ENCODE results near the gene GATD1. TPM values are rescaled to one million over a fixed set of nuclear protein-coding genes. Genes with fewer than 3 reads are reported as not detected.
A peak's percentile ranks its signal among the peaks of the same experiment; 100 is the strongest.

GATD1 gene
- total and polyA plus RNA-seq, 9 of the 15 experiments (the other 6 are each of a cell fraction or from before 2014, with no cell fraction given), result 2.8 to 144 (median 36.9) TPM

DNA sequence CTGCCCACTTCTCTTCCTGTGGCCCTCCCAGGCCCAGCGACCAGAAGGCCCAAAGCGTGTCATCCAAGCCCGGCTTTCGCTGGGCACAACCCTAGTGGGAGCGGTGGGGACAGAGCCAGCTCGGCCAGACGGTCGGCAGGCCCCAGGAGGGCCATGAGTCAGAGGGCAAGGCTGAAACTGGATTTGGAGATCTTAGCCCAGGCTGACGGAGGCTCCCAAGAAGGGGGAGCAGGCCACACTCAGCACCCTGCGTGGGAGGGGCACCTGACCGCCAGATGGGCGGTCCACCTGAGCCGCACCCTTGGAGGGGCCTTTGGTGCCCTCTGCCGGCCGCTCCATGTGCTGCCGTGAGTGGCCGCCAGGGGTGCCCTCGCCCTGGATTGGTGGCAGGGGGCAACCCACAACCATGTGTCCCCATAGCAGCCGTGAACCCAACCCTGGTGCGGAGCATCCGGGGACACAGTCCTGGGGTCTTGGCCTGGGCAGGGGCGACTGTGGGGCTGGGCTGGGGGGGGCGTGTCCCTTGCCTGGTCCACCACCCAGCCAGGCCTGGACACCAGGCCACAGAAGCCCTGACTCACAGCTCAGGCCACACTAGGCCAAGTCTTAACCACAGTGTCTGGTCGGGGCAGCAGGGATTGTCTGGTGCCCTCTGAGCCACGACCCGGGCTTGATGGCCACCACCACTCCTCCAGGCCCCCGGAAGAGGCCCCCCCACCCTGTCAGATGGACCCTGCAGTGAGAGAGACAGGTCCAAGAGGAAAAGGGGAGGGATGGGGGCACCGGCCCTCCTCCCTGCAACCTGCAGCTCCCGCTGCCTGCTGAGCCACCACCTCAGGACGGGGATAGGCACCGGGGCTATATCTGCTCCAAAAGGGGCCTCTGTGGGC, 49.2 kb downstream of the GATD1 start (continued):
- peak; percentile 71 for TF ChIP-seq SMAD4 (CRISPR knock-in tag; conservative IDR thresholded peaks at IDR 0.05)
- TF ChIP-seq ZNF384 (IDR thresholded peaks at IDR 0.05; ENCODE audit: low read depth, low read length), result no peak; the same call in 1 of the 2 replicates
- no peak for TF ChIP-seq ZNF830 (CRISPR knock-in tag; IDR thresholded peaks at IDR 0.05)
- TF ChIP-seq MTA3 (IDR thresholded peaks at IDR 0.05; ENCODE audit: borderline replicate concordance), result peak; percentile 85; the same call in 1 of the 2 replicates
- TF ChIP-seq BCOR (IDR thresholded peaks at IDR 0.05), result 0 out of 2 replicates have a peak, but pooled peaks have one; percentile 40
- TF ChIP-seq CTBP1 (IDR thresholded peaks at IDR 0.05; ENCODE audit: borderline replicate concordance), result peak; percentile 97
- TF ChIP-seq NFXL1 (CRISPR knock-in tag; IDR thresholded peaks at IDR 0.05), result no peak
- no peak for TF ChIP-seq ARHGAP35 (IDR thresholded peaks at IDR 0.05; ENCODE audit: partially characterized antibody)
- TF ChIP-seq ARID2 (IDR thresholded peaks at IDR 0.05), result peak; percentile 70; the same call in 1 of the 2 replicates
- TF ChIP-seq, protein P1, sequence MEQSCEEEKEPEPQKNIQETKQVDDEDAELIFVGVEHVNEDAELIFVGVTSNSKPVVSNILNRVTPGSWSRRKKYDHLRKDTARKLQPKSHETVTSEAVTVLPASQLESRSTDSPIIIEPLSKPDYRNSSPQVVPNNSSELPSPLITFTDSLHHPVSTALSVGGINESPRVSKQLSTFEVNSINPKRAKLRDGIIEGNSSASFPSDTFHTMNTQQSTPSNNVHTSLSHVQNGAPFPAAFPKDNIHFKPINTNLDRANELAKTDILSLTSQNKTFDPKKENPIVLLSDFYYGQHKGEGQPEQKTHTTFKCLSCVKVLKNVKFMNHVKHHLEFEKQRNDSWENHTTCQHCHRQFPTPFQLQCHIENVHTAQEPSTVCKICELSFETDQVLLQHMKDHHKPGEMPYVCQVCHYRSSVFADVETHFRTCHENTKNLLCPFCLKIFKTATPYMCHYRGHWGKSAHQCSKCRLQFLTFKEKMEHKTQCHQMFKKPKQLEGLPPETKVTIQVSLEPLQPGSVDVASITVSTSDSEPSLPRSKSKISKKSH (CRISPR knock-in tag; IDR thresholded peaks at IDR 0.05), result no peak
- TF ChIP-seq CBX1 (IDR thresholded peaks at IDR 0.05; ENCODE audit: low read depth), result 0 out of 2 replicates have a peak, but pooled peaks have one; percentile 20
- no peak for TF ChIP-seq HDAC3 (IDR thresholded peaks at IDR 0.05; ENCODE audit: borderline replicate concordance, partially characterized antibody)
- TF ChIP-seq CREM (IDR thresholded peaks at IDR 0.05; ENCODE audit: low read depth), result peak; percentile 67
- TF ChIP-seq, protein P2, sequence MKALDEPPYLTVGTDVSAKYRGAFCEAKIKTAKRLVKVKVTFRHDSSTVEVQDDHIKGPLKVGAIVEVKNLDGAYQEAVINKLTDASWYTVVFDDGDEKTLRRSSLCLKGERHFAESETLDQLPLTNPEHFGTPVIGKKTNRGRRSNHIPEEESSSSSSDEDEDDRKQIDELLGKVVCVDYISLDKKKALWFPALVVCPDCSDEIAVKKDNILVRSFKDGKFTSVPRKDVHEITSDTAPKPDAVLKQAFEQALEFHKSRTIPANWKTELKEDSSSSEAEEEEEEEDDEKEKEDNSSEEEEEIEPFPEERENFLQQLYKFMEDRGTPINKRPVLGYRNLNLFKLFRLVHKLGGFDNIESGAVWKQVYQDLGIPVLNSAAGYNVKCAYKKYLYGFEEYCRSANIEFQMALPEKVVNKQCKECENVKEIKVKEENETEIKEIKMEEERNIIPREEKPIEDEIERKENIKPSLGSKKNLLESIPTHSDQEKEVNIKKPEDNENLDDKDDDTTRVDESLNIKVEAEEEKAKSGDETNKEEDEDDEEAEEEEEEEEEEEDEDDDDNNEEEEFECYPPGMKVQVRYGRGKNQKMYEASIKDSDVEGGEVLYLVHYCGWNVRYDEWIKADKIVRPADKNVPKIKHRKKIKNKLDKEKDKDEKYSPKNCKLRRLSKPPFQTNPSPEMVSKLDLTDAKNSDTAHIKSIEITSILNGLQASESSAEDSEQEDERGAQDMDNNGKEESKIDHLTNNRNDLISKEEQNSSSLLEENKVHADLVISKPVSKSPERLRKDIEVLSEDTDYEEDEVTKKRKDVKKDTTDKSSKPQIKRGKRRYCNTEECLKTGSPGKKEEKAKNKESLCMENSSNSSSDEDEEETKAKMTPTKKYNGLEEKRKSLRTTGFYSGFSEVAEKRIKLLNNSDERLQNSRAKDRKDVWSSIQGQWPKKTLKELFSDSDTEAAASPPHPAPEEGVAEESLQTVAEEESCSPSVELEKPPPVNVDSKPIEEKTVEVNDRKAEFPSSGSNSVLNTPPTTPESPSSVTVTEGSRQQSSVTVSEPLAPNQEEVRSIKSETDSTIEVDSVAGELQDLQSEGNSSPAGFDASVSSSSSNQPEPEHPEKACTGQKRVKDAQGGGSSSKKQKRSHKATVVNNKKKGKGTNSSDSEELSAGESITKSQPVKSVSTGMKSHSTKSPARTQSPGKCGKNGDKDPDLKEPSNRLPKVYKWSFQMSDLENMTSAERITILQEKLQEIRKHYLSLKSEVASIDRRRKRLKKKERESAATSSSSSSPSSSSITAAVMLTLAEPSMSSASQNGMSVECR (CRISPR knock-in tag; IDR thresholded peaks at IDR 0.05), result peak; percentile 71
- TF ChIP-seq RNF2 (IDR thresholded peaks at IDR 0.05), result peak; percentile 46
- TF ChIP-seq ZBTB1 (CRISPR knock-in tag; IDR thresholded peaks at IDR 0.05; ENCODE audit: borderline replicate concordance, low read depth), result peak; percentile 20; the same call in 1 of the 2 replicates
- TF ChIP-seq ZNF12 (CRISPR knock-in tag; IDR thresholded peaks at IDR 0.05), result no peak
- peak; percentile 55 for TF ChIP-seq CBFA2T3 (IDR thresholded peaks at IDR 0.05)
- peak; percentile 78; the same call in 1 of the 2 replicates for TF ChIP-seq ZBTB7A (IDR thresholded peaks at IDR 0.05; ENCODE audit: borderline replicate concordance, control insufficient read depth, low read depth, low read length)
- TF ChIP-seq EP400 (IDR thresholded peaks at IDR 0.05), result peak; percentile 64
- TF ChIP-seq KDM1A (IDR thresholded peaks at IDR 0.05), result no peak
- TF ChIP-seq NFE2 (IDR thresholded peaks at IDR 0.05; ENCODE audit: low read depth), result peak; percentile 15
- TF ChIP-seq MYNN (IDR thresholded peaks at IDR 0.05), result peak; percentile 92; the same call in 1 of the 2 replicates
- no peak for TF ChIP-seq MYNN (CRISPR knock-in tag; IDR thresholded peaks at IDR 0.05)
- TF ChIP-seq L3MBTL2 (IDR thresholded peaks at IDR 0.05), result peak; percentile 64; the same call in 1 of the 2 replicates
- TF ChIP-seq TCF7 (IDR thresholded peaks at IDR 0.05; ENCODE audit: borderline replicate concordance), result 0 out of 2 replicates have a peak, but pooled peaks have one; percentile 38

Measured in K562 (cell line).